ENCODE results near the gene ATAT1. TPM values are rescaled to one million over a fixed set of nuclear protein-coding genes. Genes with fewer than 3 reads are reported as not detected.

ATAT1 gene
- total and polyA plus RNA-seq, 10 of the 15 experiments (the other 5 are each of a cell fraction or from before 2014, with no cell fraction given), result 1.1 to 14.2 (median 6.9) TPM

- TF ChIP-seq, protein P1, sequence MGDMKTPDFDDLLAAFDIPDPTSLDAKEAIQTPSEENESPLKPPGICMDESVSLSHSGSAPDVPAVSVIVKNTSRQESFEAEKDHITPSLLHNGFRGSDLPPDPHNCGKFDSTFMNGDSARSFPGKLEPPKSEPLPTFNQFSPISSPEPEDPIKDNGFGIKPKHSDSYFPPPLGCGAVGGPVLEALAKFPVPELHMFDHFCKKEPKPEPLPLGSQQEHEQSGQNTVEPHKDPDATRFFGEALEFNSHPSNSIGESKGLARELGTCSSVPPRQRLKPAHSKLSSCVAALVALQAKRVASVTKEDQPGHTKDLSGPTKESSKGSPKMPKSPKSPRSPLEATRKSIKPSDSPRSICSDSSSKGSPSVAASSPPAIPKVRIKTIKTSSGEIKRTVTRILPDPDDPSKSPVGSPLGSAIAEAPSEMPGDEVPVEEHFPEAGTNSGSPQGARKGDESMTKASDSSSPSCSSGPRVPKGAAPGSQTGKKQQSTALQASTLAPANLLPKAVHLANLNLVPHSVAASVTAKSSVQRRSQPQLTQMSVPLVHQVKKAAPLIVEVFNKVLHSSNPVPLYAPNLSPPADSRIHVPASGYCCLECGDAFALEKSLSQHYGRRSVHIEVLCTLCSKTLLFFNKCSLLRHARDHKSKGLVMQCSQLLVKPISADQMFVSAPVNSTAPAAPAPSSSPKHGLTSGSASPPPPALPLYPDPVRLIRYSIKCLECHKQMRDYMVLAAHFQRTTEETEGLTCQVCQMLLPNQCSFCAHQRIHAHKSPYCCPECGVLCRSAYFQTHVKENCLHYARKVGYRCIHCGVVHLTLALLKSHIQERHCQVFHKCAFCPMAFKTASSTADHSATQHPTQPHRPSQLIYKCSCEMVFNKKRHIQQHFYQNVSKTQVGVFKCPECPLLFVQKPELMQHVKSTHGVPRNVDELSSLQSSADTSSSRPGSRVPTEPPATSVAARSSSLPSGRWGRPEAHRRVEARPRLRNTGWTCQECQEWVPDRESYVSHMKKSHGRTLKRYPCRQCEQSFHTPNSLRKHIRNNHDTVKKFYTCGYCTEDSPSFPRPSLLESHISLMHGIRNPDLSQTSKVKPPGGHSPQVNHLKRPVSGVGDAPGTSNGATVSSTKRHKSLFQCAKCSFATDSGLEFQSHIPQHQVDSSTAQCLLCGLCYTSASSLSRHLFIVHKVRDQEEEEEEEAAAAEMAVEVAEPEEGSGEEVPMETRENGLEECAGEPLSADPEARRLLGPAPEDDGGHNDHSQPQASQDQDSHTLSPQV (IDR thresholded peaks at IDR 0.05), result no peak
- TF ChIP-seq, protein P2, sequence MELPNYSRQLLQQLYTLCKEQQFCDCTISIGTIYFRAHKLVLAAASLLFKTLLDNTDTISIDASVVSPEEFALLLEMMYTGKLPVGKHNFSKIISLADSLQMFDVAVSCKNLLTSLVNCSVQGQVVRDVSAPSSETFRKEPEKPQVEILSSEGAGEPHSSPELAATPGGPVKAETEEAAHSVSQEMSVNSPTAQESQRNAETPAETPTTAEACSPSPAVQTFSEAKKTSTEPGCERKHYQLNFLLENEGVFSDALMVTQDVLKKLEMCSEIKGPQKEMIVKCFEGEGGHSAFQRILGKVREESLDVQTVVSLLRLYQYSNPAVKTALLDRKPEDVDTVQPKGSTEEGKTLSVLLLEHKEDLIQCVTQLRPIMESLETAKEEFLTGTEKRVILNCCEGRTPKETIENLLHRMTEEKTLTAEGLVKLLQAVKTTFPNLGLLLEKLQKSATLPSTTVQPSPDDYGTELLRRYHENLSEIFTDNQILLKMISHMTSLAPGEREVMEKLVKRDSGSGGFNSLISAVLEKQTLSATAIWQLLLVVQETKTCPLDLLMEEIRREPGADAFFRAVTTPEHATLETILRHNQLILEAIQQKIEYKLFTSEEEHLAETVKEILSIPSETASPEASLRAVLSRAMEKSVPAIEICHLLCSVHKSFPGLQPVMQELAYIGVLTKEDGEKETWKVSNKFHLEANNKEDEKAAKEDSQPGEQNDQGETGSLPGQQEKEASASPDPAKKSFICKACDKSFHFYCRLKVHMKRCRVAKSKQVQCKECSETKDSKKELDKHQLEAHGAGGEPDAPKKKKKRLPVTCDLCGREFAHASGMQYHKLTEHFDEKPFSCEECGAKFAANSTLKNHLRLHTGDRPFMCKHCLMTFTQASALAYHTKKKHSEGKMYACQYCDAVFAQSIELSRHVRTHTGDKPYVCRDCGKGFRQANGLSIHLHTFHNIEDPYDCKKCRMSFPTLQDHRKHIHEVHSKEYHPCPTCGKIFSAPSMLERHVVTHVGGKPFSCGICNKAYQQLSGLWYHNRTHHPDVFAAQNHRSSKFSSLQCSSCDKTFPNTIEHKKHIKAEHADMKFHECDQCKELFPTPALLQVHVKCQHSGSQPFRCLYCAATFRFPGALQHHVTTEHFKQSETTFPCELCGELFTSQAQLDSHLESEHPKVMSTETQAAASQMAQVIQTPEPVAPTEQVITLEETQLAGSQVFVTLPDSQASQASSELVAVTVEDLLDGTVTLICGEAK (IDR thresholded peaks at IDR 0.05; ENCODE audit: borderline replicate concordance), result peak; percentile 94
- 0 out of 2 replicates have a peak, but pooled peaks have one; percentile 15 for TF ChIP-seq STAT3 (IDR thresholded peaks at IDR 0.05; ENCODE audit: low read depth, low read length)
- peak; percentile 88 for TF ChIP-seq SP1 (IDR thresholded peaks at IDR 0.05; ENCODE audit: low read depth, low read length)
- peak; percentile 73; the same call in 1 of the 2 replicates for TF ChIP-seq WRNIP1 (IDR thresholded peaks at IDR 0.05; ENCODE audit: borderline replicate concordance, low read depth, low read length)
- peak; percentile 27 for TF ChIP-seq FOS (IDR thresholded peaks at IDR 0.05; ENCODE audit: borderline replicate concordance, extremely low read depth, insufficient read length)
- no peak for TF ChIP-seq BCLAF1 (IDR thresholded peaks at IDR 0.05)
- peak; percentile 99 for TF ChIP-seq YY1 (IDR thresholded peaks at IDR 0.05; ENCODE audit: low read depth, low read length)
- TF ChIP-seq POLR2A (IDR thresholded peaks at IDR 0.05; ENCODE audit: low read depth, low read length), result peak; percentile 97
- TF ChIP-seq SRF (IDR thresholded peaks at IDR 0.05; ENCODE audit: low read depth in 2 of 2, low read length in 2 of 2), result 0 out of 4 replicates have a peak, but pooled peaks of 1 of the 2 experiments have one; percentile 4
- peak; percentile 68 for TF ChIP-seq PBX3 (IDR thresholded peaks at IDR 0.05; ENCODE audit: insufficient replicate concordance, low read depth, low read length)
- peak; percentile 78; the same call in 1 of the 2 replicates for TF ChIP-seq STAT1 (conservative IDR thresholded peaks at IDR 0.05)
- TF ChIP-seq CHD4 (IDR thresholded peaks at IDR 0.05), result no peak
- TF ChIP-seq POU2F2 (IDR thresholded peaks at IDR 0.05; ENCODE audit: borderline replicate concordance, low read depth, low read length), result peak; percentile 99
- TF ChIP-seq IRF5 (IDR thresholded peaks at IDR 0.05; ENCODE audit: borderline replicate concordance), result peak; percentile 72
These were observed 9.7 kb upstream of the ATAT1 start, which contains the start of gene PPP1R10 (continued) for GRCh38 chr6:30616811-30617564.

Measured in GM12878 (cell line).